Lung (tissue), 12 donors: Measurements from ENCODE around the gene EHD3. TPM values are rescaled to one million over a fixed set of nuclear protein-coding genes. Genes with fewer than 3 reads are reported as not detected.

ENCODE experiments used
- ATAC-seq: fragments of 200-7000 bp; cut with Tn5 transposase; one replicate; pipeline ENCODE4 v1.9.1; 2020; ENCODE audit warnings: moderate number of reproducible peaks; ENCODE audit not compliant: insufficient read depth, low FRiP score
- DNase-seq, 3 donors: peaks; one replicate each; pipeline ENCODE4 v3.0.0-alpha.2; 2013 to 2017
- H3K27ac ChIP-seq, 2 donors: one replicate each; pipeline ENCODE4 v1.5.1; 2013; ENCODE audit warnings: mild to moderate bottlenecking in 2 of 2, moderate library complexity in 2 of 2, control low read depth in 1 of 2, inconsistent platforms in 1 of 2, low read depth in 1 of 2, low read length in 1 of 2
- H3K27me3 ChIP-seq, 3 donors: one replicate each; pipeline ENCODE4 v1.5.1; 2013; ENCODE audit warnings: low read length in 2 of 3; ENCODE audit not compliant: control insufficient read depth in 3 of 3, insufficient read depth in 3 of 3
- H3K36me3 ChIP-seq, 4 donors: one replicate each; pipeline ENCODE4 v1.5.1; 2013; ENCODE audit warnings: low read length in 4 of 4, mild to moderate bottlenecking in 1 of 4, moderate library complexity in 1 of 4; ENCODE audit not compliant: control insufficient read depth in 4 of 4, insufficient read depth in 4 of 4
- H3K4me1 ChIP-seq, 5 donors: one replicate each; pipeline ENCODE4 v1.5.1; 2013; ENCODE audit warnings: low read length in 5 of 5, mild to moderate bottlenecking in 2 of 5, moderate library complexity in 1 of 5; ENCODE audit not compliant: control insufficient read depth in 5 of 5, insufficient read depth in 5 of 5
- H3K4me3 ChIP-seq: one replicate; pipeline ENCODE4 v1.5.1; 2013; ENCODE audit warnings: mild to moderate bottlenecking, control low read depth, moderate library complexity
- H3K9ac ChIP-seq, 2 donors: one replicate each; pipeline ENCODE4 v1.5.1; 2013; ENCODE audit warnings: low read length in 2 of 2, control low read depth in 1 of 2; ENCODE audit not compliant: insufficient read depth in 1 of 2
- H3K9me3 ChIP-seq, 4 donors: one replicate each; pipeline ENCODE4 v1.5.1; 2013; ENCODE audit warnings: low read length in 3 of 4, mild to moderate bottlenecking in 1 of 4, moderate library complexity in 1 of 4; ENCODE audit not compliant: control insufficient read depth in 4 of 4, insufficient read depth in 3 of 4
- WGBS, 2 donors: extraction: QIAGEN DNeasy Blood & Tissue Kit; methylation state at CpG; one replicate each; pipeline ENCODE4 v1.1.7; 2013; 5-methylcytosine and 5-hydroxymethylcytosine counted together
- polyA plus RNA-seq, 2 donors: library from polyadenylated mRNA; stranded (reverse); fragments of 200-250 nt; gene quantifications; one replicate each; pipeline ENCODE4 v1.2.1, GENCODE V29; 2013
- total RNA-seq, 2 donors: library from RNA; depleted of rRNA in 1 of 2; stranded (reverse); fragments of >200 nt in 1 of 2; gene quantifications; one replicate each; pipeline ENCODE4 v1.2.1, GENCODE V29; 2014 to 2021
- TF ChIP-seq, protein P1 (sequence below): IDR thresholded peaks from 2 replicates; pipeline ENCODE4 v1.5.1; 2012; ENCODE audit warnings: mild to moderate bottlenecking; ENCODE audit errors: control extremely low read depth, extremely low read depth
- donor health status: control.
- donor health status: control.
- donor health status: Bipolar disorder and iron deficiency.
- donor health status: healthy.
- donor health status: DM: yes; HTN: yes; CAD: no.

EHD3 gene
- total and polyA plus RNA-seq, 4 donors, result 1.5 to 9.5 (median 5.1) TPM

DNA sequence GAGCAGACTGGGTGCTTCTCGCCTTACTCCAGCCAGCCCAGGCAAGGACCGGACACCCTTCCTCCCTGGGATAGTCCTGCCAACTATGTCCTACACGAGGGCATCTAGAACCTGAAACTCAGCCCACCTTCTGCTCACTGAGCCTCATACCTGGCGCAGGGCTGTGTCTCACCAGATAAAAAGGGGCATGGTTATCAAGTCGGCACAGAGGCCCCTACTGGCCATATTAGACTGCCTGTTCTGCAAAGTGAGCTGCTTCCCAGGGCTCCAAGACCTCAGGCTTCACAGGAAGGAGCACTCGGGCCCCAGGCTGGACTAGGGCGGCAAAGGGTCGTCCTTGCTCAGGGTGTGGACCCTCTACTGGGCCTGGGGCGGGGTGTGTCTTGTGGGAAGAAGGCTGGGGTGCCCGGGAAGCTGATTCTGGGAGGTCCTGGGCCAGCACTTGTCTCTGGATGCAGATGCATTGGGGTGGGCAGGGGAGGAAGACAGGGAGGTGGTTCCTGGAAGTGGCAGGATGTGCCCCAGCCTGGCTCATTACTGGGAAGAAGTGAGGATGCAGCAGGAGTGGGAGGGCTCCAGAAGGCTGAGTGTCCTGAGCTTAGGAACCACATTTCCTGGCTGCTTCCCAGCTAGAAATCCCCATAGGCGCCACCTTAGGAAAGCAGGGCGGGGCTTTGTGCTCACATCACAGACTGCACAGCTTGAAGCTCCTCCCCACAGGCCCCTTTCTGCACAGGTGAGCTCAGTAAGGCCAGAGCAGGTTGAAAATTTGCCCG is 19.6 kb downstream of the EHD3 start:
- TF ChIP-seq, protein P1, sequence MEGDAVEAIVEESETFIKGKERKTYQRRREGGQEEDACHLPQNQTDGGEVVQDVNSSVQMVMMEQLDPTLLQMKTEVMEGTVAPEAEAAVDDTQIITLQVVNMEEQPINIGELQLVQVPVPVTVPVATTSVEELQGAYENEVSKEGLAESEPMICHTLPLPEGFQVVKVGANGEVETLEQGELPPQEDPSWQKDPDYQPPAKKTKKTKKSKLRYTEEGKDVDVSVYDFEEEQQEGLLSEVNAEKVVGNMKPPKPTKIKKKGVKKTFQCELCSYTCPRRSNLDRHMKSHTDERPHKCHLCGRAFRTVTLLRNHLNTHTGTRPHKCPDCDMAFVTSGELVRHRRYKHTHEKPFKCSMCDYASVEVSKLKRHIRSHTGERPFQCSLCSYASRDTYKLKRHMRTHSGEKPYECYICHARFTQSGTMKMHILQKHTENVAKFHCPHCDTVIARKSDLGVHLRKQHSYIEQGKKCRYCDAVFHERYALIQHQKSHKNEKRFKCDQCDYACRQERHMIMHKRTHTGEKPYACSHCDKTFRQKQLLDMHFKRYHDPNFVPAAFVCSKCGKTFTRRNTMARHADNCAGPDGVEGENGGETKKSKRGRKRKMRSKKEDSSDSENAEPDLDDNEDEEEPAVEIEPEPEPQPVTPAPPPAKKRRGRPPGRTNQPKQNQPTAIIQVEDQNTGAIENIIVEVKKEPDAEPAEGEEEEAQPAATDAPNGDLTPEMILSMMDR, result no peak
- H3K9ac ChIP-seq, result no peak overlapping the region
- H3K4me1 ChIP-seq, result peaks cover 0 to 10% (median 0%) of the 10 kb centered on the region in 5 donors
- H3K36me3 ChIP-seq, result peaks cover 0 to 9% (median 0%) of the 10 kb centered on the region in 4 donors
- H3K27me3 ChIP-seq, result no peaks in the 10 kb centered on the region
- DNase-seq (no peak), ATAC-seq (no peak)
- no peaks in the 10 kb centered on the region for H3K9me3 ChIP-seq
- no peak overlapping the region for H3K27ac ChIP-seq
- WGBS, 2 donors, result 74 to 81% methylated on average over 13 of the region's 13 CpGs
- no peak overlapping the region for H3K4me3 ChIP-seq

DNA sequence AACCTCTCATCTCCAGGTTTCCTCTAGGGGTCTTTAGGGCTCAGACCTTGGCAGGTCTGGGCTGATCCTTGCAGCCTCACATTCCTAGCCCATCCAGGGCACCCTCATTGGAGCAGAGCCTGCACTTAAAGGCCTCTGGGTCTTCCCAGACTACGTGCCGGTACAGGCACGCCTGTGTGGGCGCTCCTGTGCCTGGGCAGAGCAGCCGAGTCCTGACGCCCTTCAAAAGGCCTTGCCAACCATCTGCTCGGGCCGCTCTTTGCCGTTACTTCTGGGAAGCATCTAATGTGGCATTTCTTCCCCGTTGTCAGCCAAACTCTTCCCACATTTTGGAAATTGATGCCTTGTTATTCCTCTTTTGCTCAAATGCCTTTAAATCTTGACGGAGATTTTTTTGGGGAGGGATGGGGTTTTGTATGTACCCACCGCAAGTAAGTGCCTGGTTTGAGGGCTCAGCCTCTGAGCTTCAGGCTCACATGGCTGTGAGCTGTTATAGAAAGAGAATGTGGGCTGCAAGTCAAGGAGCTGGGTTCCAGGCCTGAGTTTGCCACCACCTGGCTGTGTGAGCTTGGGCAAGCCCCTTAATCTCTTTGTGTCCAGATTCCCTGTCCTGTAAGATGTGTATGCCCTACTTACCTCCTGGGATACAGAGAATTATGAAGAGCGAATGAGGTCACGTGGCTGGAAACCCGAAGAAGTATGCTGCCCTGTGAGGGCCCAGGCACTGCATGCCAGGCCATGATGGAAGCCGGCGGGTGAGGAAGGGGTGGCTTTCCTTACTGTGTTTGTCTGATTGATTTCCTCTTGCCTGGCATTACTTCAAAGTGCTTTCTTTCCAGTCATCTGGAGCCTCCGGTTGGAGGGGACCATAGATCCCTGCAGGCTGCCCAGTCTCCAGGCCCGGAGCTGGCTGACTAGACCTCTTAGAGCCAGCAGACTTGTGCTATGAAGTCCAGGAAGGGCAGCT is 20.6 kb downstream of the EHD3 start:
- 84 to 89% methylated on average over 19 of the region's 19 CpGs for WGBS, 2 donors
- Histone ChIP-seq H3K4me1 (peaks cover 0 to 10% (median 0%) of the 10 kb centered on the region in 5 donors), H3K9ac (no peak overlapping the region), H3K4me3 (no peak overlapping the region), H3K36me3 (peaks cover 0 to 5% (median 0%) of the 10 kb centered on the region in 4 donors), H3K27me3 (no peaks in the 10 kb centered on the region), H3K27ac (no peak overlapping the region), H3K9me3 (no peaks in the 10 kb centered on the region)
- TF ChIP-seq, protein P1, result no peak
- peak in 2 of 3 donors; percentile 19 to 31 for DNase-seq
- ATAC-seq, result no peak

DNA sequence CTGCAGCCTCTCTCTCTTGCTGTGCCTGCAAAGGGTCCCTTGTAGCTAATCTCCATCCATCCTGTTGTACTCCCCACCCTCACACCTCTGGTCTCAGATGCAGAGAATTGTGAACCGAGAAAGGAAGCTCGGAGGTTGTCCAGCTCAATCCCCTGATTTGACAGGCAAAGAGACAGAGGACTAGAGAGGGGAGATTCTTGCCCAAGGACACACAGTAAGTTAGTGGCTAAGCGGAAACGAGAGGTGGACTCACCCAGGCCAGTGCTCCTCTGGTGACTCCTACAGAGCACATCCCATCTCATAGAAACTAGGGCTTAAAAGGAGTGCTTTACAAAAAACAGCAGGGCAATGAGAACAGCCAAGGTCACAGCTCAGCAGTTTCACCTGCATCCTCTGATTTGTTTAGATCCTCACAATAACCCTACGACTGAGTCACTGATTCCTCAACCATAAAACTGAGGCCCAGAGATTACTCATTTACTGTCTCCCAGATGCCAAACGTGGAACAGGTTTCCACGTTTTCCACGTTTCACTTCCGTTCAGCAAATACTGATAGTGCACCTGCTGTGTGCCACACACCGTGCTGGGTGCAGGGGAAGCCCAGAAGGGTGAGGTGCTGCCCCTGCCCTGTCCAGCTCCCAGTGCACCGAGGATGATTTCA is 22.1 kb downstream of the EHD3 start:
- no peaks in the 10 kb centered on the region for H3K9me3 ChIP-seq
- H3K9ac ChIP-seq, result no peak overlapping the region
- 92 to 96% methylated on average over 11 of the region's 11 CpGs for WGBS, 2 donors
- no peaks in the 10 kb centered on the region for H3K27me3 ChIP-seq
- TF ChIP-seq, protein P1, result no peak
- ATAC-seq, result no peak
- H3K4me1 ChIP-seq, result peaks cover 0 to 4% (median 0%) of the 10 kb centered on the region in 5 donors
- peaks cover 0 to 2% (median 0%) of the 10 kb centered on the region in 4 donors for H3K36me3 ChIP-seq
- no peak overlapping the region for H3K27ac ChIP-seq
- no peak for DNase-seq
- no peak overlapping the region for H3K4me3 ChIP-seq
